ENCODE results near the gene CDC14B.
A peak's percentile ranks its signal among the peaks of the same experiment; 100 is the strongest.

The CDC14B gene

GRCh38 chr9:96661711-96662110 is 42.1 kb upstream of the CDC14B start:
- no peak overlapping the region for H3K4me3 ChIP-seq (ENCODE audit: low read depth, low read length)
- TF ChIP-seq CTCF (IDR thresholded peaks at IDR 0.05; ENCODE audit: borderline replicate concordance, insufficient read depth, low read depth, low read length) = no peak

GRCh38 chr9:96660692-96661248 is 41.1 kb upstream of the CDC14B start:
- H3K4me3 ChIP-seq (ENCODE audit: low read depth, low read length) = no peak overlapping the region
- no peak for TF ChIP-seq CTCF (IDR thresholded peaks at IDR 0.05; ENCODE audit: borderline replicate concordance, insufficient read depth, low read depth, low read length)

- H3K4me3 ChIP-seq (ENCODE audit: low read depth, low read length) = peak within 1 kb of the TSS; percentile 55
- TF ChIP-seq CTCF (IDR thresholded peaks at IDR 0.05; ENCODE audit: borderline replicate concordance, insufficient read depth, low read depth, low read length) = no peak
These were observed 35.7 kb upstream of the CDC14B start, which contains the start of gene PRXL2C for GRCh38 chr9:96655198-96655851. Gene PRXL2C (minus strand): TSS chr9:96655317. CDS start chr9:96655281, 36 bp downstream.

GRCh38 chr9:96654450-96655197 is 35.0 kb upstream of the CDC14B start:
- no peak for TF ChIP-seq CTCF (IDR thresholded peaks at IDR 0.05; ENCODE audit: borderline replicate concordance, insufficient read depth, low read depth, low read length)
- peak overlapping the region; percentile 55 for H3K4me3 ChIP-seq (ENCODE audit: low read depth, low read length)

- TF ChIP-seq CTCF (IDR thresholded peaks at IDR 0.05; ENCODE audit: borderline replicate concordance, insufficient read depth, low read depth, low read length) = no peak
- no peak overlapping the region for H3K4me3 ChIP-seq (ENCODE audit: low read depth, low read length)
These were observed 32.0 kb upstream of the CDC14B start for GRCh38 chr9:96651626-96652025.

GRCh38 chr9:96649620-96650324 is 30.1 kb upstream of the CDC14B start:
- no peak for TF ChIP-seq CTCF (IDR thresholded peaks at IDR 0.05; ENCODE audit: borderline replicate concordance, insufficient read depth, low read depth, low read length)
- no peak overlapping the region for H3K4me3 ChIP-seq (ENCODE audit: low read depth, low read length)
